Ovary (tissue), 9 donors: ENCODE data around the gene PRDX3. TPM values are rescaled to one million over a fixed set of nuclear protein-coding genes. Genes with fewer than 3 reads are reported as not detected.

Experiments used
- DNase-seq, 5 donors: peaks; one replicate each; pipeline ENCODE4 v3.0.0-alpha.2; 2019 to 2020
- H3K27ac ChIP-seq, 2 donors: fragments of 200-600 bp; one replicate each; pipeline versions ENCODE4 v1.5.1 to v1.8.0; 2019 to 2022
- H3K27me3 ChIP-seq: fragments of 200-600 bp; one replicate; pipeline ENCODE4 v1.8.0; 2022
- H3K36me3 ChIP-seq: fragments of 200-600 bp; sonication (generic); one replicate; pipeline ENCODE4 v1.5.1; 2019
- H3K4me1 ChIP-seq: one replicate; pipeline ENCODE4 v1.8.1; 2013; ENCODE audit warnings: mild to moderate bottlenecking, moderate library complexity; ENCODE audit not compliant: insufficient read depth
- H3K4me3 ChIP-seq: fragments of 200-600 bp; sonication (generic); one replicate; pipeline ENCODE4 v1.5.1; 2017
- H3K9me3 ChIP-seq, 2 donors: fragments of 200-600 bp in 1 of 2; sonication (generic) in 1 of 2; one replicate each; pipeline versions ENCODE4 v1.5.1 to v1.8.1; 2013 to 2019; ENCODE audit warnings: mild to moderate bottlenecking in 1 of 2, moderate library complexity in 1 of 2
- EP300 ChIP-seq: sonication (generic); formaldehyde crosslinking; IDR thresholded peaks from one replicate; pipeline ENCODE4 v1.6.1; 2017; ENCODE audit warnings: antibody characterized with exemption
- POLR2A ChIP-seq: fragments of 450-650 bp; IDR thresholded peaks from one replicate; pipeline ENCODE4 v1.6.1; 2017; ENCODE audit warnings: antibody characterized with exemption, mild to moderate bottlenecking, moderate library complexity
- WGBS, 3 donors: extraction: QIAGEN DNeasy Blood & Tissue Kit in 1 of 3; methylation state at CpG; one replicate each; pipeline versions ENCODE4 v1.1.5 to v1.1.7; 2013 to 2017; 5-methylcytosine and 5-hydroxymethylcytosine counted together
- intact Hi-C, 4 donors: fragments of 100-400 bp; cut with DNase I; formaldehyde crosslinking; loops; one replicate each; pipeline versions ENCODE4 v1.11.0 to v1.15.1; 2022 to 2023
- polyA plus RNA-seq, 2 donors: library from polyadenylated mRNA; stranded (reverse); fragments of 200-250 nt in 1 of 2; fragments of 350-450 nt in 1 of 2; fragmentation: Illumina TruSeq in 1 of 2; extraction: RNeasy Lipid Tissue Mini Kit (QIAGEN cat#74804) in 1 of 2; gene quantifications; one replicate each; pipeline ENCODE4 v1.2.3, GENCODE V29; 2013 to 2014
- total RNA-seq, 7 donors: library from RNA; depleted of rRNA in 2 of 7; stranded (reverse); fragments of >200 nt in 2 of 7; fragmentation: NEBNext Ultra II Directional in 3 of 7; extraction: Animal tissue kit (Norgen Biotek cat#: 25700) in 3 of 7; gene quantifications; one replicate each; pipeline versions ENCODE4 v1.1.0 to v1.2.4, GENCODE V29; 2016 to 2023
- TF ChIP-seq, protein P1 (sequence below), 3 donors: fragments of 450-650 bp in 2 of 3; fragments of 200-600 bp in 1 of 3; IDR thresholded peaks; one replicate each; pipeline versions ENCODE4 v1.5.1 to v1.8.0; 2016 to 2022; ENCODE audit warnings: antibody characterized with exemption in 3 of 3, mild to moderate bottlenecking in 1 of 3
- donor health status: DM: no; HTN: no; CAD: no; lungs with moderate emphysema.
- donor health status: DM: no; HTN: no; CAD: no.
- donor health status: Bipolar disorder and iron deficiency.
- donor health status: DM: yes; HTN: yes; CAD: no.
- donor health status: DM: no; HTN: no; CAD: no.
- donor health status: DM: yes; HTN: yes; CAD: no.

The PRDX3 gene
- total and polyA plus RNA-seq, 9 donors: 65.7 to 159 (median 81.8) TPM

DNA sequence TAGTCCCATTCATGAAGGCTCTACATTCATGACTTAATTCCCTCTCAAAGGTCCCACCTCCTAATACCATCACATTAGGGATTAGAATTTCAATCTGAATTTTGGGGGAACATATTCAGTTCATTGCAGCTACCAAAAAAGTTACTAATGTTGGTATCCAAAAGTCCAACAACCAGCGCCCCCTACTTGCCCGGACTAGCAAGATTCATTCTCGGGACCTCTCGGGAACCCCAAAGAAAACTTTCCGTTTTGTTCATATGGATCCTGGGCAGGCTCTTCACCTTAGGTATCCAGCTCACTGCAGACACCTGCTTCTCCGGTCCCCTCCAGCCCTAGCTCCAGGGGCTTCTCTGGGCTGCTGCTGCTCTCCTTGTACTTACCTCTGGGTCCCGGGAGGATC is 19.8 kb upstream of the PRDX3 start:
- intact Hi-C loops: no loop called here
- TF ChIP-seq POLR2A (no peak), EP300 (no peak)
- TF ChIP-seq, protein P1, sequence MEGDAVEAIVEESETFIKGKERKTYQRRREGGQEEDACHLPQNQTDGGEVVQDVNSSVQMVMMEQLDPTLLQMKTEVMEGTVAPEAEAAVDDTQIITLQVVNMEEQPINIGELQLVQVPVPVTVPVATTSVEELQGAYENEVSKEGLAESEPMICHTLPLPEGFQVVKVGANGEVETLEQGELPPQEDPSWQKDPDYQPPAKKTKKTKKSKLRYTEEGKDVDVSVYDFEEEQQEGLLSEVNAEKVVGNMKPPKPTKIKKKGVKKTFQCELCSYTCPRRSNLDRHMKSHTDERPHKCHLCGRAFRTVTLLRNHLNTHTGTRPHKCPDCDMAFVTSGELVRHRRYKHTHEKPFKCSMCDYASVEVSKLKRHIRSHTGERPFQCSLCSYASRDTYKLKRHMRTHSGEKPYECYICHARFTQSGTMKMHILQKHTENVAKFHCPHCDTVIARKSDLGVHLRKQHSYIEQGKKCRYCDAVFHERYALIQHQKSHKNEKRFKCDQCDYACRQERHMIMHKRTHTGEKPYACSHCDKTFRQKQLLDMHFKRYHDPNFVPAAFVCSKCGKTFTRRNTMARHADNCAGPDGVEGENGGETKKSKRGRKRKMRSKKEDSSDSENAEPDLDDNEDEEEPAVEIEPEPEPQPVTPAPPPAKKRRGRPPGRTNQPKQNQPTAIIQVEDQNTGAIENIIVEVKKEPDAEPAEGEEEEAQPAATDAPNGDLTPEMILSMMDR (IDR thresholded peaks at IDR 0.05): no peak
- H3K36me3 ChIP-seq: no peaks in the 10 kb centered on the region
- no peaks in the 10 kb centered on the region for H3K27me3 ChIP-seq
- H3K9me3 ChIP-seq: no peaks in the 10 kb centered on the region
- no peak overlapping the region for H3K27ac ChIP-seq
- no peaks in the 10 kb centered on the region for H3K4me1 ChIP-seq
- H3K4me3 ChIP-seq: no peak overlapping the region
- DNase-seq: no peak
- WGBS, 3 donors: 25 to 36% (median 28%) methylated on average over 7 of the region's 7 CpGs

DNA sequence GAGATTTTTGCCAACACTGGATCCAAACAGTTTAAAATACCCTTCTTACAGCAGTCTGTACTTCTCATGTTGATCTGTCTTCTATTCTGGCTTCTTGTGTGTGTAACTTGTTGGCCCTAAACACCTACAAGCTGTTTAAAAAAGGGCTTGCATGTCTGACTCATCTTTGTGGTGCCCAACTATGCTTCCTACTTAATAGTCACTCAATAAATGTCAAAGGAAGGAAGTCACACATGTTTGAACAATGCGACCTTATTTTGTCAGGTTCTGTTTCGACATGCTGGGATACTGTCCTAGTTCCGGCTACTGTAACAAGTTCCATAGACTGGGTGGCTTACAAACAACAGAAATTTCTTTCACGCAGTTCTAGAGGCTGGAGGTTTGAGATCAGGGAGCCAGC is 19.3 kb upstream of the PRDX3 start:
- 62 to 85% (median 66%) methylated on average over 4 of the region's 4 CpGs for WGBS, 3 donors
- Histone ChIP-seq H3K4me3 (no peak overlapping the region), H3K9me3 (no peaks in the 10 kb centered on the region), H3K27ac (no peak overlapping the region), H3K4me1 (no peaks in the 10 kb centered on the region), H3K27me3 (no peaks in the 10 kb centered on the region), H3K36me3 (no peaks in the 10 kb centered on the region)
- TF ChIP-seq, protein P1 (IDR thresholded peaks at IDR 0.05): no peak
- no peak for TF ChIP-seq EP300
- TF ChIP-seq POLR2A: no peak
- no peak for DNase-seq
- intact Hi-C loops: no loop called here

DNA sequence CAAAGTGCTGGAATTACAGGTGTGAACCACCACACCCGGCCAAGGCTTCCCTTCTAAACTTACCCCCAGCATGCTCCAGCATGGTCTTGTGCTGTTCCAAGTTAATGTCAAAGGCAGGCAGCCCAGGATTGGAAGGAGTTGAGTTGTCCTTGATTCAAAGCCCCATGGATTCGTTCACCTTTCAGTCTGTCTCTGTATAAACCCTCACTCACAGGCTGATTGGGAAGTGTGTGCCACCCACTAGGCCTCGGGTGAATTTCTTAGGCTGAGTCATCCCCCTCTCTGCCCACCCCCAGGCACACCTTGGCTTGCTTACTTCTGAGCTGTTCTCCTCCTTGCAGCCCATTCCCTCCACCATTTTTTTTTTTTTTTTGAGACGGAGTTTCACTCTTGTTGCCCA is 13.3 kb upstream of the PRDX3 start:
- no peak for DNase-seq
- Histone ChIP-seq H3K36me3 (no peaks in the 10 kb centered on the region), H3K27me3 (no peaks in the 10 kb centered on the region), H3K4me1 (no peaks in the 10 kb centered on the region), H3K9me3 (no peaks in the 10 kb centered on the region), H3K27ac (no peak overlapping the region), H3K4me3 (no peak overlapping the region)
- 75 to 82% (median 81%) methylated on average over 4 of the region's 4 CpGs for WGBS, 3 donors
- intact Hi-C loops: no loop called here
- TF ChIP-seq POLR2A (no peak), EP300 (no peak)
- TF ChIP-seq, protein P1 (IDR thresholded peaks at IDR 0.05): no peak

DNA sequence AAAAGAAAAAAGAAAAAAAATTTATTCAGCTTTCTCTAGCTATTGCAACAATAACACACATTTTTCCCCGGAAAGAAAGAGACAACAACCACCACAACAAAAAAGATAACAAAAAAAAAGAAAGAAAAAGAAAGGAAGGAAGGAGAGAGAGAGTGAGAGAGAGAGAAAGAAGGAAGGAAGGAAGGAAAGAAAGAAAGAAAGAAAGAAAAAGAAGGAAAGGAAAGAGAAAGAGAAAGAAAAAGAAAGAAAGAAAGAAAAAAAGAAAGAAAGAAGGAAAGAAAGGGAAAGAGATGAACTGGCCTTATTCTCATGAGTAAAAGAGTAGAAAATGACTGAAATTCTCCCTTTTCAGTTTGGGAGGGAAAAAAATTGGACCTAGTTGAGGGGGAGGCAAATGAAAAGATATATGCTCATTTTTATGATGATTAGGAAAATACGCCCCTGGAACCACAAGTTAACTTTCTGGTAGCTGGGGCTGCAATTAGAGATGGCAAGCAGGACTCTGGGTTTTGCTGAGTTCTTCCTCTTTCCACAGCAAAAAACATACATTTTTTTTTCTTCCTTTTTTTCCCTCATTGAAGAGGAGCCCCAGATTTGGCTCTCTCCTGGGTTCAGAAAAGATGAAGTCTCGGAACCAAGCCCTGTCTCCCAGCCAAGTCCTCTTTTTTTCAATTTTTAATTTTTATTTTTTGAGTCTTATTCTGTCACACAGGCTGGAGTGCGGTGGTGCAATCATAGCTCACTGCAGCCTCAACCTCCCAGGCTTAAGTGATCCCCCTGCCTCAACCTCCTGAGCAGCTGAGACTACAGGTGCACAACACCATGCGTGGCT is 12.6 kb upstream of the PRDX3 start:
- no peaks in the 10 kb centered on the region for H3K36me3 ChIP-seq
- no peak overlapping the region for H3K4me3 ChIP-seq
- intact Hi-C loops: no loop called here
- no peaks in the 10 kb centered on the region for H3K27me3 ChIP-seq
- 33 to 46% (median 43%) methylated on average over 5 of the region's 5 CpGs for WGBS, 3 donors
- TF ChIP-seq, protein P1 (IDR thresholded peaks at IDR 0.05): no peak
- TF ChIP-seq POLR2A (no peak), EP300 (no peak)
- no peaks in the 10 kb centered on the region for H3K4me1 ChIP-seq
- DNase-seq: no peak
- no peak overlapping the region for H3K27ac ChIP-seq
- no peaks in the 10 kb centered on the region for H3K9me3 ChIP-seq
